HG02642 (cell line): ENCODE measurements around the gene MICALL2.
"Not testable (repeated sequence)": the region's sequence is repeated elsewhere in the genome, so short reads cannot be mapped to it uniquely, and the experiment has no call there.

Experiments
- ATAC-seq: cut with Tn5 transposase; IDR thresholded peaks from one replicate; pipeline ENCODE4 v1.9.1; 2021; ENCODE audit warnings: mild to moderate bottlenecking; ENCODE audit not compliant: unreplicated experiment, poor library complexity

MICALL2 gene

GRCh38 chr7:1450431-1450830 is 8.8 kb downstream of the MICALL2 start:
- no peak for ATAC-seq

DNA sequence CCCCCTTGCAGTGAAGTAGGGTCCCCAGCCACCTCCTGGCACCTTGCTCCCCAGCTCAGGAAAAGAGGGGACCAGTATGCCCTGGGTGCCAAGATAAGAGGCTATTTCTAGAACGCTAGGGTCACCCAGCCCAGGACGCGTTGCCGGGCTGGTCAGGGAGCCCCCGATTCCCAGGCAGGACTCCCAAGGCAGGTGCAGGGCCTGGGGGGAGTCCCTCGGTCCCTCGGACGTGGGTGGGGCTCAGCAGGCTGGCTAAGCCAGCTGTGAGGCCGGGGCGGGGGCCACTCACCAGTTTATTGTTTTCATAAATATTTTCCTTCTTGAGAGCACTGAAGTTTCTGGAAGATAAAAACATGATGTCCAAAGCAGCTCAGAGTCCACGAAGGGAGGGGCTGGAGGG is 9.3 kb downstream of the MICALL2 start:
- no peak for ATAC-seq

- ATAC-seq, result no peak
Observed at GRCh38 chr7:1449501-1449900, 9.8 kb downstream of the MICALL2 start.

- ATAC-seq, result no peak
Observed at GRCh38 chr7:1448958-1449357, 10.3 kb downstream of the MICALL2 start.

DNA sequence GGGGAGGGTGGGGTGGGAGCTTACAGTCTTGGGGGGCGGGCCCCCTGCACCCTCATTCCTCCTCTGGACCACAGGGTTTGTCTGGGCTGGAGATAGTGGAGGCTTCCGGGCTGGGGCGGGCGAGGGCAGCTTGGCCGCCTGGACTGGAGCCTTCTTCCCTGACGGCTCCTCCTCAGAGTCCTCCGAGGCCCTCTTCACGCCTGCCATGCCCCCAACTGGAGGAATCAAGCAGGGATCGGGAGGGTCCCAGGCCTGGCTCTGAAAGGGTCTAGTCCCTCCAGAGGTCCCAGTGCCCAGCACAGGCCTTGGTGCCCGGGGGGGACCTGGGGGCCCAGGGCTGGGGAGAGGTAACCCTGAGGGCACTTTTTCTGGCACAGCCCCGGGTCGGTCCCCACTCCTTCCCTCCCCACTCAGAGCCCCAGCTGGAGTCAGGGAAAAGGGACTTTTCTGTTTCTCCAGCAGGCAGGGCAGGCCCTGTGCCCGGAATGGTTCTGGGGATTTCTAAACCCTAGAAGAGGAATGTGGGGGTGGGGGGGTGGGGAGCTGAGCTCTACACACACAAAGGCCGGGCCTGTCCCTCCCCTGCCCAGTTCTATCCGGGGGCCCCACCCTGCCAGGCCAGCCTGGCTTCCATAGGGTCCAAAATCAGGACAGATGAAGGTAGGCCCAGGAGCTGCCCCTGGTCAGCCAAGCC is 11.6 kb downstream of the MICALL2 start:
- ATAC-seq, result no peak

DNA sequence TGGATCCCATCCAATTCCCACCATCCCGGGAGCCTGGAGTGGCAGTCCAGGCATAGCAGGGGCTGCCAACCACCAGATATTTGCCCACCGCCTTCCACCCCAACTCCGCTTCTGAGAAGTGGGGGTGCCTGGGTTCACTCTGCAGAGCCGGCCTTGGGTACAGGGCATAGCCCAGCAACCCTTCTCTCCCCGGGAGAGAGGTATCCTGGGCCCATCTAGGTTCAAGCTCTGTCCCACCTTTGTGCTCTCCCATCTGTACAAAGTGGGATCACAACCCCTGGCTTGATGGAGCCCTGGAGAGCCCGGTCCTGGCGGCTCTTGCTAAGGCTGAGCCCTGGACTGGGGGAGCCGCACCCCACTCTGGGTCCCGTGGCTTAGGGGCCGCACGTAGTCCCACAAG is 12.2 kb downstream of the MICALL2 start:
- ATAC-seq, result no peak

DNA sequence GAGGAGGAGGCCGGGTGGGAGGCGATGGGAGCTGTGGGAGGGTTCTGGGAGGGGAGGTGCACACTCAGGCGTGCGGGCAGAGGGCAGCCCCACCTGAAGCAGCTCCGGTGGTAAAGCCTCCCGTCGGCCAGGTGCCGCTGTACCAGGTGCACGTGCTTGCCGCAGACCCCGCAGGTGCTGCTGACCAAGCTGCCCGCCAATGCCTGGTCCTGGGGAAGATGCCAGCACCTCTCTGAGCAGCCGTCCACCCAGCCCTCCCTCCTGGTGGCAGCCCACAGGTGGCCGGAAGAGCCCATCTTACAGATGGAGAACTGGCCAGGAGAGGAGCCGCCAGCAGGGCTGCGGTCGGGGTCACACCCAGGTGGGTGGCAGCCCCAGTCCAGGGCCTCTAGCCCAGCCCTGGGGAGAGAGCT is 12.6 kb downstream of the MICALL2 start:
- ATAC-seq, result no peak

DNA sequence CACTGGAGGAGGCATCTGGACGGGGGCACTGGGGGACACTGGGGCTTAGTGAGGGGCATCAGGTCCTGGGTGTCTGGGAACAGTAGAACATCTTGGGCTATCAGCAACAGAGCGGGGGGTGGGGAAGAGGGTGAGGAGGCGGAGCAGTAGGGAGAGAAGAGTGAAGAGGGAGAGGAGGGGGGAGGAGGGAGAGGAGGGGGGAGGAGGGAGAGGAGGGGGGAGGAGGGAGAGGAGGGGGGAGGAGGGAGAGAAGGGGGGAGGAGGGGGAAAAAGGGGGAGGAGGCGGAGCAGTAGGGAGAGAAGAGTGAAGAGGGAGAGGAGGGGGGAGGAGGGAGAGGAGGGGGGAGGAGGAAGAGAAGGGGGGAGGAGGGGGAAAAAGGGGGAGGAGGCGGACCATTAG is 13.2 kb downstream of the MICALL2 start:
- not testable (repeated sequence) for ATAC-seq

GRCh38 chr7:1445341-1445740 is 13.9 kb downstream of the MICALL2 start:
- ATAC-seq, result no peak

GRCh38 chr7:1444925-1445322 is 14.3 kb downstream of the MICALL2 start:
- ATAC-seq, result no peak

DNA sequence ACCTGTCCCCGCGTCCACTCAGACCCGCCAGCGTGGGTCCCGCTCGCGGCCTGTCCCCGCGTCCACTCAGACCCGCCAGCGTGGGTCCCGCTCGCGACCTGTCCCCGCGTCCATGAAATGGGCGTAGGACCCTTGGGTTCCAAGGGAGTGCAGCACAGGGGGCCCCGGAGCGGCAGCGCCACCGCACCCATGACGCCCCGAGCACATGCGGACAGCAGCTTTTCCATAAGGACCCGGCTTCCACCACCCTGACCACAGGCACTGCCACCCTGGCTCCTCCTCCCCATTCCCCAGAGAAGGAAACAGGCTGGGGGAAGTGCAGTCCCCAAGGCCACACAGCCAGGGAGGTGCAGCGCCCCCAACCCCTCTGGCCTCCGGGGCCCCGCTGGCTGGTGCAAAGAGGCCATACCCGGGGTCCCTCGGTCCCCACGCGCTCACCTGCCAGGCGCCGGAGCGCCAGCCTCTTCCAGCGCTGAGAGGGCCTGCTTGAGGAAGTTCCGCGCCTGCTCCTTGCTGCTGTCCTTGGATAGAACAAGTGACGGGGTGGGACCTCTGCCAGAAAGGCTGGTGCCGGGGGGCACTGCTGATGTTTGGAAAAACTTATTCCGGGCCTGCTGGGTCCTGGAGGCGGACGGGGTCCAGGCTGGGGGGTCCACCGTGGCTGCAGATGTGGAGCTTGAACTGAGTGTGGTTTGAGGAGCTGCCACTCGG is 14.9 kb downstream of the MICALL2 start:
- ATAC-seq, result no peak

DNA sequence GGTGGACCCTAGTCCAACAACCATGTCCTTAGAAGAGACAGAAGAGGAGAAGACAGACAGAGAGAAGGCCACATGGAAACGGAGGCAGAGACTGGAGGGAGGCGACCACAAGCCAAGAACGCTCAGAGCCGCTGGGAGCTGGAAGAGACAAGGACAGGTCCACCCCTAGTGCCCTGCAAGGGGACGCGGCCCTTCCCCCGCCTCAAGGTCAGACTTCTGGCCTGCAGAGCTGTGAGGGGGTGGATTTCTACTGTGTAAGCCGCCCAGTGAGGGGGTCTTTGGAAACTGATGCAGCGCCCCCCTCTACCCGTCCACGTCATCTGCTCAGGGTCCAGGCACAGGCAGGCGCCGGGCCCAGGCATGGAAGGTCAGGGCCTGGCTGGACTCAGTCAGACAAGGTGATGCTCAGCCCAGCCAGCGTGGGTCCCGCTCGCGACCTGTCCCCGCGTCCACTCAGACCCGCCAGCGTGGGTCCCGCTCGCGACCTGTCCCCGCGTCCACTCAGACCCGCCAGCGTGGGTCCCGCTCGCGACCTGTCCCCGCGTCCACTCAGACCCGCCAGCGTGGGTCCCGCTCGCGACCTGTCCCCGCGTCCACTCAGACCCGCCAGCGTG is 15.6 kb downstream of the MICALL2 start:
- ATAC-seq, result not testable (repeated sequence)

DNA sequence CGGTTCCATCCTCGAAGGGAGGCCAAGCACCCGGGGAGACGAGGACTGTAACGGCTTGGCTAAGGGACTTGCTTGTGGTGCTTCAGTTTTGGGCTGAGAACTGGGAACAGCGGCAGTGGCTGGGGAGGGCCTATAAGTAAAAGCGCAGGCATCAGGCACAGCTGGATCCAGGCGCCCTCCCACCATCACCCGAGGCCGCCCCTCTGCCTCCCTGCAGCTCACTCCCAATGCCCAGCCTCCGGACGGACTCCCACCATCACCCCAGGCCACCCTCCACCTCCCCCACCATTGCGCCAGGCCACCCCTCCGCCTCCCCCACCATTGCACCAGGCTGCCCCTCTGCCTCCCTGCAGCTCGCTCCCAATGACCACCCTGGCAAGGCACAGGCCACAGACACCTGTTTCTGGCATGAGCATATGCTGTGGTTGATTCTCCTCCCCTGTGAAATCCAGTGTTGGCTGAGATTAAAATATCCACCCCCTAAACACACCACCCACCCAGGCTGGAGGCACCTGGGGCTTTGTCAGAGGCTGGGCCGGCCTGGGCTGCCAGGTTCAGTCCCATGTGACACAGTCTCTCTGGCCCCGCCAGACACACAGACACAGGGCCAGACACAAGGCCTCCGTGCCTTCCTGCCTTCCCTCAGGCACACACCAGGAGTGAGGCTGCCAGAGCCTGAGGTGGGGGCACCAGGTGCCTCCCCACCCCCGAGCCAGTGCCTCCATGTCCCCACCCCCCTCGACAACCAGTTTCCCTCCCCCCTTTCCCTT is 16.7 kb downstream of the MICALL2 start:
- no peak for ATAC-seq

DNA sequence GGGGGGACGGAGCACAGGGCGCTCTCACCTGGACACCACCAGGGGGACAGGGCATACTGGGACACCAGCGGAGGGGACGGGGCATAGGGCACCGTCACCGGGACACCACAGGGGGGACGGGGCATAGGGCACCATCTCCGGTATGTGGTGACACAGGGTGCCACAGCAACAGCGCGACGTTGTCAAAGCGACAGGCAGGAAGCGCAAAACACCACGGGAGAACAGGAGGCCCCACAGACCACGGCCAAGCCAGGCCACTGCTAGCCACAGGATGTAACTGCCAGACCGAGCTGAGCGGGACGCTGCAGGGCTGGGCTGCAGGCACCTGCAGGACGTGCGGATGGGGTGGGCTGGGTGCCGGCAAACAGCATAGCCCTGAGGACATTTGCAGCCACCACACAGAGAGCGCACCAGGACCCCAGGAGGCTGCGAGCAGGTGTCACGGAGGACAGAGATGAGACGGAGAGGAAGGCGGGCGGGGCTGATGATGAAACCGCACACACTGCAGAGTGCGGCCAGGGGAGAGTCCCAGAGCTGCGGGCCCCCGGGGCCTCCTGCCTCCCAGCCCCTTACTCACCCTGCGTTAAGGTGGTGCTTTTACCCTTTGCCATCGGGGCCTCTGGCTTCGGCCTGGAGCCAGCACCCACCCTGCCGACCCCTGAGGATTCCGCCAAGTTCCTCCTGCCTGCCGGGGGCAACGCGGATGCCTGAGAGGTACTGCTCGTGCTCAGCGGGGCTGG is 17.5 kb downstream of the MICALL2 start:
- ATAC-seq, result no peak

DNA sequence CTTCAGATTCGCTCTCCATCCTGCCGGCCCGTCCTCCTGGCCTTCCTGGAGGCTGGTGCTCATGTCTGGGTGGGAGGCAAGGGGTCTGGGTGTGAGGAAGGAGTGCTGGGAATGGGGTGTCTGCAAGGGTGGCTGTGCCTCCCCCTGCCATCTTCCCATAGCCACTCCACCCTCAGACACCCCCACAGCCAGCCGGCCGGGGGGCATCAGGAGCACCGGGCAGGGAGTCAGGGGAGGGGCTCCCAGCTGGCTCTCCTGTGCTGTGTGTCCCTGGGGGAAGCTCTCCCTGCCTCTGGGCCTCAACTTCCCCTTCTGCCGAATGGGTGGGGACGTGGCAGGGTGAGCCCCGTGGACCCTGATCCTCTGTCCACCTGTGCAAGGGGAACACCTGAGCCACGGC is 18.6 kb downstream of the MICALL2 start:
- ATAC-seq, result no peak

DNA sequence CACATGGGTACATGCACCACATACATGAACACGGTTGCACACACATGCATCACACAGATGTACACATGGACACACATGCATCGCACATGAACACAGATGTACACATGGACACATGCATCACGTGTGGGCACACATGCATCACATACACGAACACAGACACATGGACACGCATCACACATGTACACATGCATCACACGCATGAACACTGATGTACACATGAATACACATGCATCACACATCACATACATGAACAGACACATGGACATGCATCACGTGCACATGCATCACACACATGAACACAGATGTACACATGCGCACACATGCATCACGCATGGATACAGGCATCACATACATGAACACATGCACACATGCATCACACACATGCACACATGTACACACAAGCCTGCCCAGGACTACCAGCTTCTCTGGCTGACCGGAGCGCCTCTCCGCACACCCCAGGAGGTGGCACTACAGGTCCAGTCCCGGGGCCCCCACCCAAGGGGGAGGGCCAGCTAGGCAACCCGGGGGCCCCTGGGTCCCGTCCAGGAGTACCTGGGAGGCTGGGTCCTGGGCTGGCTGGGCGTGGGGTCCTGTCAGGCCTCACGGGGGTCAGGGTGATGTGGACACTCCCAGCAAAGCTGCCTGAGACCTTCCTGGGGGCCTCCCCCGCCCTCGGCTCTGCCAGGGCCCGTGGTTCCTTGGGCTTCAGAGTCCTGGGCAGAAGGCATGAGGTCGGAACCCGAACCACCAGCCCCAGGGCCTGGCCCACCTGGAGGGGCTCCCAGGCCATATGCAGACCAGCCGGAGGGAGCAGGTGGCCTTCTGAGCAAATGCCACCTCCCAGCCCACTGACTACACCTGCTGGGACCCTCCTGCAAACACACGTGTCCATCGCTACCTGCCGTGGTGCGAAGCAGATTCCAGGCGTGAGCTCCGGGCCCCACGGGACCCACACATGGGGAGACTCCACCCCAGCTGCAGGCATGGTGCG is 19.6 kb downstream of the MICALL2 start:
- ATAC-seq, result no peak

DNA sequence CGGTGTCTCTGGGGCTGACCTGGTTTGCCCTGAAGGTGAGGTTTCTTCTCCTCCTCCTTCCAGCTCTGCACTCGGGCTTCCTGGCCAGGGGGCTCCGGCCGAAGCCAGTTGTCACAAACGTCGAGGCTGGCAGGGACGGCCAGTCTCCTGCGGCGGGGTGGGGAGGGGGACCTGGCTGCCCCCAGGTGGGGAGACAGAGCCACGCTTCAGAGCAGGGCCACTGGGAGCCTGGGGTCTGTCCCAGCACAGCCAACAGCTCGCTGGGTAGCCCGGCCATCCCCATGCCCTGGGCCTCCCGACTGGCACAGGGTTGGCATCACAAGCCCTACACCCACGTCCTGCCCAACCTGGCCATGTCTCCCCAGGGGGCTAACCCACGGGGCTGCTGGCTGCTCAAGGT is 20.4 kb downstream of the MICALL2 start:
- ATAC-seq, result no peak

DNA sequence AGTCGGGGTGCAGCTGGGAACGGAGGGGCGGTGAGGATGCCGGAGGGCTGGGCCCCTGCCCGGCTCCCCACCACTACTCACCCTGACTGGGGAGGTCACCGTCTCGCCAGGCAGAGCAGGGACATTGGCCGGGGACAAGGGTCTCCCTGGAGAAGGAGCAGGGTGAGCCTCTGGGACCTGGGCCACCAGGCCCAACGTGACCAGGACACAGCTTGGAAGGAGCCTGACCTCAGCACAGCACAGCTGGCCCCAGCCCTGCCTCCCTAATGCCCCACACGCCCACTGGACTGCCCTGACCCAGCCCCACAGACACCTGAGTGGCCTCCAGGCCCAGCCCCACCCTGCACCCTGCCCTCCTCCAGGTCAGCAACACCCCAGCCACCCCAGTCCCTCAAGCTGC is 21.1 kb downstream of the MICALL2 start:
- ATAC-seq, result no peak
